Peyer's patch (tissue), 4 donors: ENCODE data around the gene PLD2.

Source experiments
- CTCF ChIP-seq, 6 experiments: fragments of 450-650 bp in 4 of 6; fragments of 200-600 bp in 2 of 6; sonication (generic) in 1 of 6; IDR thresholded peaks; one replicate each; pipeline ENCODE4 v1.5.1; 2017 to 2019; ENCODE audit warnings: antibody characterized with exemption in 6 of 6, mild to moderate bottlenecking in 3 of 6, moderate library complexity in 1 of 6
- POLR2A ChIP-seq, 2 donors: fragments of 450-650 bp; IDR thresholded peaks; one replicate each; pipeline ENCODE4 v1.5.1; 2017; ENCODE audit warnings: antibody characterized with exemption in 2 of 2, mild to moderate bottlenecking in 2 of 2, moderate library complexity in 2 of 2

GRCh38 chr17:4836221-4836620, 29.3 kb downstream of the PLD2 start:
- TF ChIP-seq CTCF (IDR thresholded peaks at IDR 0.05) (no peak), POLR2A (IDR thresholded peaks at IDR 0.05) (no peak)
